ENCODE data around the gene OTOF.

OTOF gene

DNA sequence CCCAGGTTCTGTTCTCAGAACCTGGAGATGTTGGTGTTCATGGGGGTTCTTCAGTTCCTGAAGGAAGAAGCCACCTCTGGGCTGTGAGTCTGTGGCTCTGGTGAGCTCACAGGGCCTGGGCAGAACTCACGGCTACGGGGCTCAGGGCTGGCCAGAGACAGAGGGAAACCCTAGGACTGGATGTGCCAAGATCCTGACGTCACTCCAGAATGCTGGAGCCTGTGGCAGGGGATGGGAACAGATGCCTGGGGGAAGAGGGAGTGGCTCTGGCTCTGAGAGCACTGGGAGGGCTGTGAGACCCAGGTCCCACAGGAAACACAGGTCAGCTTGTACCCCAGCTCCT lies at the start of gene OTOF:
Gene OTOF (minus strand): TSS at position 214 of the 343 bp plus-strand sequence.
- H3K27ac ChIP-seq, result peak within 1 kb of the TSS in 1 of 11 experiments; percentile 20; a peak in 1 of 22 replicates
- no peaks in the 10 kb centered on the region for H3K9me3 ChIP-seq (replicated peaks in 1 of 11)
- H3K36me3 ChIP-seq, result no peaks in the 10 kb centered on the region
- TF ChIP-seq Cebpa-rat (IDR thresholded peaks at IDR 0.05), result no peak
- H3K4me1 ChIP-seq, result peaks cover 6 to 16% (median 14%) of the 10 kb centered on the region in 10 experiments; a peak in 17 of 20 replicates
- no peaks in the 10 kb centered on the region for H3K27me3 ChIP-seq
- no peaks in the 10 kb centered on the region for H4K20me1 ChIP-seq
- peak within 1 kb of the TSS in 10 of 11 experiments; percentile 4 to 64 (median 44); a peak in 20 of 22 replicates for H3K4me2 ChIP-seq
- H3K4me3 ChIP-seq, result no peak within 1 kb of the TSS
- H3K9ac ChIP-seq, result no peak within 1 kb of the TSS

DNA sequence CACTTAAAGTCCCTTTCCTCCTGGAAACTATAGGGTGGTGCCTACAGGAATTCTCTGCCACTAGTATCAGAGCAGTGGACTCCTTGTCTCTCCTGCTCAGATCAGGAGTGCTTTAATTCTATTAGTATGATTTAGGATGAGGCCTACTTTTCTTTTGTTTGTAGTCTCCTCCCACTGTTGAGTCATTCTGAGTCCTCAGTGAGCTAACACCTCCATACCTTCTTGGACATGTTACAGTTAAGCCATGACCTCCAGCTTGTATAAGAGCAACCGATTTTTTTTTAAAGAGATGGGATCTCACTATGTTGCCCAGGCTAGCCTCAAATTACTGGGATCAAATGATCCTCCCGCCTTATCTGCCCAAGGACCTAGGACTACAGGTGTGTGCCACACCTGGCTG lies 48.7 kb upstream of the OTOF start:
- Histone ChIP-seq H3K27ac (no peak overlapping the region), H3K9me3 (replicated peaks in 1 of 11) (no peaks in the 10 kb centered on the region), H3K27me3 (no peaks in the 10 kb centered on the region), H3K4me2 (no peak overlapping the region), H4K20me1 (no peaks in the 10 kb centered on the region; a peak in 2 of 22 replicates), H3K4me3 (no peak overlapping the region), H3K9ac (no peak overlapping the region), H3K4me1 (peaks cover 12 to 18% (median 15%) of the 10 kb centered on the region in 10 experiments), H3K36me3 (no peaks in the 10 kb centered on the region)
- TF ChIP-seq Cebpa-rat (IDR thresholded peaks at IDR 0.05), result no peak

DNA sequence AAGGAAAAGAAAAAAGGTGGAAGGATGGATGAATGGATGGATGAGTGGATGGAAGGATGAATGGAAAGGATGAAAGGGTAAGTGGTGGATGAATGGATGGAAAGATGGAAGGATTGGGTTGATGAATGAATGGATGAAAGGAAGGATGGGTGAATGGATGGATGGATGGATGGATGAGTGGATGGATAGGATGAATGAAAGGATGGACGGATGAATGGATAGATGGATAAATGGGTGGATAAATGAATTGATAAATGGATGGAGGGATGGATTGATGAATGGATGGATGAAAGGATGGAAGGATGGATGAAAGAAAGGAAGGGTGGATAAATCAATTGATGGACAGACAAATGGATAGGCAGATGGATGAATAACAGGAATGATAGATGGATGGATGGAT lies 48.2 kb upstream of the OTOF start:
- Histone ChIP-seq H3K27me3 (no peaks in the 10 kb centered on the region), H3K9ac (no peak overlapping the region), H3K4me3 (no peak overlapping the region), H4K20me1 (no peaks in the 10 kb centered on the region; a peak in 2 of 22 replicates), H3K36me3 (no peaks in the 10 kb centered on the region), H3K27ac (no peak overlapping the region), H3K4me1 (peaks cover 17 to 23% (median 19%) of the 10 kb centered on the region in 10 experiments), H3K4me2 (no peak overlapping the region), H3K9me3 (replicated peaks in 1 of 11) (no peaks in the 10 kb centered on the region)
- TF ChIP-seq Cebpa-rat (IDR thresholded peaks at IDR 0.05), result no peak

DNA sequence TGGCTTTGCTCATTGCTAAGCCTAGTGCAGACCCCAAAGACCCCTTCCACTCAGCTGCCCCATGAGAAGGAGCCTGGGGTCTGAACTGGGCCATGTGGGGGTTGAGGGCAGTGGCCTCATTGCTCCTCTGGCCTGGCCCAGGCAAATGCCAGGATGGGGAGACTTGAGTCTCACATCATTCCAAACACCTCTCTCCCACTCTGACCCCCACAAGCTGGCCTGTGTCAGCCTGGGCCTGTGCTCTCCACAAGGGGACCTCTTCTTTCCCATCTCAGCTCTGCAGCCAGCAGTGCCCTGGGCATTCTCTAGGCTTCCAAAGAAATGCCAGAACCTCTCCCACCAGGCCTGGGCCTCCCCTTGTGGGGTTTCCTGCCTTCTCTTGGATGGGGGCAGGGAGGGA lies 45.8 kb upstream of the OTOF start:
- no peak for TF ChIP-seq Cebpa-rat (IDR thresholded peaks at IDR 0.05)
- Histone ChIP-seq H3K9ac (no peak overlapping the region), H3K4me1 (peaks cover 17 to 37% (median 29%) of the 10 kb centered on the region in 10 experiments), H4K20me1 (no peaks in the 10 kb centered on the region; a peak in 1 of 22 replicates), H3K4me2 (no peak overlapping the region), H3K27me3 (no peaks in the 10 kb centered on the region), H3K27ac (no peak overlapping the region), H3K4me3 (no peak overlapping the region), H3K9me3 (replicated peaks in 1 of 11) (no peaks in the 10 kb centered on the region), H3K36me3 (no peaks in the 10 kb centered on the region)

DNA sequence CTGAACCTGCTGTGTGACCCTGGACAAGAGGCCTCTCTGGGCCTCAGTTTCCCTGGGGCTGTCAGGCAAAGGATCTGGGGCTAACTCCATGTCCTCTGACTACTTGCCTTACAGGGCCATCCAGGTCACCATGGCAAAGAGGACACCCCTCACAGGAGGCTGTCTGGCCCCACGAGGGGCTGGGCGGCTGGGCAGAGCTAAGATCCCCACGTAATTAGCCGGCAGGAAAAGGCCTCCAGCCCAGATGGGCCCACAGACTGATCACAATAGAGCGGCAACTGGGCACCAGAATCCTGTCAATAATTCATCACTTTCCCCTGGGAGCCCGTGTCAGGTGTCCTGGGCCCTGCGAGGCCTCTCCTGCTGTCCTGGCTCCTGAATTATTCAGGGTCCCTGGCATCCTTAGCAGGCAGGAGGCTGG lies 44.8 kb upstream of the OTOF start:
- Histone ChIP-seq H3K4me1 (peaks cover 17 to 37% (median 29%) of the 10 kb centered on the region in 10 experiments), H3K9ac (0 out of 22 replicates have a peak overlapping the region, but pooled peaks of 2 of the 11 experiments have one; percentile 3 to 12), H3K36me3 (no peaks in the 10 kb centered on the region), H3K27ac (peak overlapping the region in 6 of 11 experiments; percentile 1 to 39 (median 18); a peak in 7 of 22 replicates), H4K20me1 (no peaks in the 10 kb centered on the region; a peak in 1 of 22 replicates), H3K27me3 (no peaks in the 10 kb centered on the region), H3K9me3 (replicated peaks in 1 of 11) (no peaks in the 10 kb centered on the region), H3K4me2 (peak overlapping the region; percentile 62 to 81 (median 73); a peak in 19 of 22 replicates), H3K4me3 (no peak overlapping the region)
- TF ChIP-seq Cebpa-rat (IDR thresholded peaks at IDR 0.05), result no peak

DNA sequence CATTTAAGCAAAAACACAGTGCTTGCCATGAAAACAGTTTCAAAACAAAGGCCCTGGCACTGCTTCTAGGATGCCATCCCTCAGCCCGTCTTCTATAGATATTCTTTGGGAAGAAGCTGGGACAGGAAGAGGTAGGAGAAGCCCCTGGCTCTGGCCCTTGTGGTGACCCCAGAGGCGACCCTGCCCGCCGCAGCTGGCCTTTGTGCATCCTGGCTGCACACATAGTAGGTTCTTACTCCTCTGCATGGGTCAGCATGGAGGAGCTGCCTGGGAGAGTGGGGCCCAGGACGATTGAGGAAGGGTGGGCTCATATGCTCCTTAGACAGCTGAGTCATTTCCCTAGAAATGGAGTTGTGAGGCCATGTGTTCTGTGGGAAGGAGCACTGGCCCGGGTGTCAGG lies 44.4 kb upstream of the OTOF start:
- Histone ChIP-seq H3K4me2 (peak overlapping the region; percentile 62 to 81 (median 73)), H4K20me1 (no peaks in the 10 kb centered on the region; a peak in 1 of 22 replicates), H3K36me3 (no peaks in the 10 kb centered on the region), H3K27me3 (no peaks in the 10 kb centered on the region), H3K9me3 (replicated peaks in 1 of 11) (no peaks in the 10 kb centered on the region), H3K4me3 (no peak overlapping the region), H3K4me1 (peaks cover 17 to 37% (median 29%) of the 10 kb centered on the region in 10 experiments), H3K9ac (0 out of 22 replicates have a peak overlapping the region, but pooled peaks of 2 of the 11 experiments have one; percentile 3 to 12), H3K27ac (peak overlapping the region in 6 of 11 experiments; percentile 1 to 39 (median 18); a peak in 6 of 22 replicates)
- no peak for TF ChIP-seq Cebpa-rat (IDR thresholded peaks at IDR 0.05)

DNA sequence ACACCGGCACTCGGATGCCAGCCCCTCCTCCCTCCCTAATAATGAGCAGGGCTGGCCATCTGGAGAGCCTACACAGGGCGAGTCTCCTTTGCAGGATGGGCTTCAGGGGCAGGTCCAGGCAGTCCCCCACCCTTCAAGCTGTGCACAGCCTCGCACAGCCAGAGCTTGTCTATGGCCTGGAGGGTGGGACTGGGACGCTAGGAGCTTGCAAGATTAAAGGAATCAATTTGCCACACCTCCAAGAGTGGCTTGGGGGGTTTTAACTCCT lies 43.9 kb upstream of the OTOF start:
- Histone ChIP-seq H3K9ac (peak overlapping the region in 2 of 11 experiments; percentile 17 to 24; a peak in 3 of 22 replicates), H3K27ac (no peak overlapping the region), H3K4me2 (peak overlapping the region; percentile 43 to 81 (median 73); a peak in 21 of 22 replicates), H4K20me1 (no peaks in the 10 kb centered on the region), H3K36me3 (no peaks in the 10 kb centered on the region), H3K9me3 (replicated peaks in 1 of 11) (no peaks in the 10 kb centered on the region), H3K4me1 (peaks cover 17 to 37% (median 29%) of the 10 kb centered on the region in 10 experiments), H3K27me3 (no peaks in the 10 kb centered on the region), H3K4me3 (no peak overlapping the region)
- TF ChIP-seq Cebpa-rat (IDR thresholded peaks at IDR 0.05), result no peak

DNA sequence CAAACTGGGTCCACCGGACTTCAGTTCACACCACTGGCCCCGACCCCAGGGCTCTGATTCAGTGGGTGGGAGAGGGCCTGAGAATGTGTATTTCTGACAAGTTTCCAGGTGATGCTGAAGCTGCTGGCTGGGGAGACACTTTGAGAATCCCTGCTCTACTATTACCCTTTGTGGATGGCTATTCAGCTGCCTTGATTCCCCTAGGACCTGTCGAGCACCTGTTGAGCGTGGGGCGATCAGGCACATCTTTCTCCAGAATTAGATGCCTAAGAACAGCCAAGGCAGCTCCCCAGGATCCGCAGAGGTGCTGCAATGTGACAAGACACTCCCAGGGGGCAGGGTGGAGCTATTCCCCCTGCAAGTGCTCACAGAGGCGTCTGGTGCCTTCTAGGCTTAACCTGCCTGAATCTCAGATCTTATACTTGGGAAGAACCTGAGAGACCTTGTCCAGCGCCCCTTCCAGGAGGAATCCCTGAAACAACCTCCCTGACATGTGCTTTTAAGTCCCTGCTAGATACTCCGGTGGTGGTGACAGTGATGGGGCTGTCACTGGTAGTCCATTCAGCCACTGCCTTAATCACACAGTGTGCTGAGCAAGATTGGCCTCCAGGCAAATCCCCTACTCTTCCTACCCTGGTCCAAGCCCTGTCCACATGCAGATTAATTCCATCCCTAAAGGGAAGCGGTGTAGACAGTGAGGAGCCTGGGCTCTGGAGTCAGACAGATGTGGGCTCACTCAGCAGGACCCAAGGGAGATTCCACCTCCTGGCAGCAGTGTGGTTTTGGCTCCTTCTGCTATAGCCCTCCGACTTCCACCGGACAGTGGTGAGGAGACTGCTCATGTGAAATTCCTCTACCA lies 43.4 kb upstream of the OTOF start:
- Histone ChIP-seq H3K9me3 (replicated peaks in 1 of 11) (no peaks in the 10 kb centered on the region), H3K27ac (no peak overlapping the region), H3K9ac (peak overlapping the region in 2 of 11 experiments; percentile 17 to 24; a peak in 3 of 22 replicates), H3K27me3 (no peaks in the 10 kb centered on the region), H4K20me1 (no peaks in the 10 kb centered on the region), H3K4me1 (peaks cover 17 to 37% (median 29%) of the 10 kb centered on the region in 10 experiments), H3K4me3 (no peak overlapping the region), H3K4me2 (peak overlapping the region; percentile 43 to 81 (median 73); a peak in 21 of 22 replicates), H3K36me3 (no peaks in the 10 kb centered on the region)
- no peak for TF ChIP-seq Cebpa-rat (IDR thresholded peaks at IDR 0.05)

DNA sequence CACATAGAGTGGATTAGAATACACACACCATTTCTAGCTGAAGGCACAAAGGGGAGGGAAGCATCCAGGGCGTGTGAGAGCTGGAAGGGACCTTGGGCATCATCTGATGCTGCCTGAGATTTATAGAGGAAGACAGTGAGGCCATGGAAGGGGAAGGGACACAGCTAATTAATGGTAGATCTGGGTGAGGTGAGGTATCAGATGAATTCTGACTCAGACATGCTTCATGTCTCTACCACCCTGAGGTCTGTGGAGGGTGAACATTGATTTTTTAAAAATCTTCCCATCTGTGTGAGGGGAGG lies 42.2 kb upstream of the OTOF start:
- Histone ChIP-seq H3K9me3 (replicated peaks in 1 of 11) (no peaks in the 10 kb centered on the region), H3K4me1 (peaks cover 17 to 37% (median 29%) of the 10 kb centered on the region in 10 experiments), H4K20me1 (no peaks in the 10 kb centered on the region), H3K4me2 (peak overlapping the region in 5 of 11 experiments; percentile 68 to 79 (median 73); a peak in 4 of 22 replicates), H3K36me3 (no peaks in the 10 kb centered on the region), H3K27ac (no peak overlapping the region), H3K27me3 (no peaks in the 10 kb centered on the region), H3K9ac (no peak overlapping the region), H3K4me3 (no peak overlapping the region)
- TF ChIP-seq Cebpa-rat (IDR thresholded peaks at IDR 0.05), result no peak

All from BLaER1 treated with 17β-estradiol and CSF1 and Interleukin-3, amounts not matched to agents 10 nM and 100 nM (cell line).